ENCODE results near the gene TMEM220. TPM values are rescaled to one million over a fixed set of nuclear protein-coding genes. Genes with fewer than 3 reads are reported as not detected.

The TMEM220 gene
- 3.1 and 4.4 TPM in 2 replicates for total RNA-seq

GRCh38 chr17:10729334-10730193 is at the start of gene TMEM220:
TSS of gene TMEM220 (minus strand) at chr17:10730023. CDS start at chr17:10729851, 172 bp downstream.

GRCh38 chr17:10697092-10698081 is 32.4 kb downstream of the TMEM220 start, which contains the start of the genes ADPRM and SCO1:
TSS of gene ADPRM (plus strand) at chr17:10697594. CDS start at chr17:10704927, 7,333 bp downstream.
TSS of gene SCO1 (minus strand) at chr17:10697533. CDS start at chr17:10697507, 26 bp downstream.

Other genes starting within 250 kb of the TMEM220 start
- not detected in 2 replicates for gene MYH1, start 211.5 kb downstream of the TMEM220 start, total RNA-seq
- under 0.01 TPM in 1 of 2 replicates, not detected in the other for gene MYH2, start 180.4 kb downstream of the TMEM220 start, total RNA-seq
- 0.16 and 0.38 TPM in 2 replicates for gene MYH3, start 72.7 kb downstream of the TMEM220 start, total RNA-seq
- gene SCO1, start 32.5 kb downstream of the TMEM220 start, total RNA-seq, result 23.6 and 24.3 TPM in 2 replicates
- 5.4 and 9.8 TPM in 2 replicates for gene ADPRM, start 32.4 kb downstream of the TMEM220 start, total RNA-seq
- gene TMEM238L, start 74.1 kb upstream of the TMEM220 start, total RNA-seq, result not detected in 2 replicates
- not detected in 2 replicates for gene PIRT, start 108.1 kb upstream of the TMEM220 start, total RNA-seq

Data from mesangial cell (primary cell).